ENCODE data around the gene PRKAR2B. TPM values are rescaled to one million over a fixed set of nuclear protein-coding genes. Genes with fewer than 3 reads are reported as not detected.

The PRKAR2B gene
- total RNA-seq, 1 donor from 2014 or later: 7.9 TPM

- no peak for TF ChIP-seq CTCF (IDR thresholded peaks at IDR 0.05)
- intact Hi-C loops (cut with DNase I): no loop called here
- H3K4me1 ChIP-seq: peaks cover 4% of the 10 kb centered on the region
- no peak for ATAC-seq
- H3K4me3 ChIP-seq: no peak overlapping the region
- H3K27ac ChIP-seq: no peak overlapping the region
- no peaks in the 10 kb centered on the region for H3K27me3 ChIP-seq
- no peak for DNase-seq
- peaks cover 33% of the 10 kb centered on the region for H3K36me3 ChIP-seq
- no peaks in the 10 kb centered on the region for H3K9me3 ChIP-seq
Observed at GRCh38 chr7:107209565-107209964, 165.1 kb downstream of the PRKAR2B start.

GRCh38 chr7:107210400-107210799 lies 165.9 kb downstream of the PRKAR2B start:
- TF ChIP-seq CTCF (IDR thresholded peaks at IDR 0.05): no peak
- ATAC-seq: no peak
- H3K27ac ChIP-seq: no peak overlapping the region
- H3K4me1 ChIP-seq: peaks cover 4% of the 10 kb centered on the region
- H3K9me3 ChIP-seq: no peaks in the 10 kb centered on the region
- H3K36me3 ChIP-seq: peaks cover 25% of the 10 kb centered on the region
- DNase-seq: no peak
- no peaks in the 10 kb centered on the region for H3K27me3 ChIP-seq
- no peak overlapping the region for H3K4me3 ChIP-seq
- intact Hi-C loops (cut with DNase I): no loop called here

Other genes with a start within 250 kb of the PRKAR2B start
- gene PIK3CG, start 179.4 kb upstream of the PRKAR2B start, total RNA-seq: 15.7 TPM
- gene HBP1, start 124.3 kb downstream of the PRKAR2B start, total RNA-seq: 74.0 TPM

Data from upper lobe of right lung (tissue), 1 donor.